Measurements from ENCODE around the gene ATP6V1G1.
"Not testable (repeated sequence)": the region's sequence is repeated elsewhere in the genome, so short reads cannot be mapped to it uniquely, and the experiment has no call there.

The ATP6V1G1 gene

DNA sequence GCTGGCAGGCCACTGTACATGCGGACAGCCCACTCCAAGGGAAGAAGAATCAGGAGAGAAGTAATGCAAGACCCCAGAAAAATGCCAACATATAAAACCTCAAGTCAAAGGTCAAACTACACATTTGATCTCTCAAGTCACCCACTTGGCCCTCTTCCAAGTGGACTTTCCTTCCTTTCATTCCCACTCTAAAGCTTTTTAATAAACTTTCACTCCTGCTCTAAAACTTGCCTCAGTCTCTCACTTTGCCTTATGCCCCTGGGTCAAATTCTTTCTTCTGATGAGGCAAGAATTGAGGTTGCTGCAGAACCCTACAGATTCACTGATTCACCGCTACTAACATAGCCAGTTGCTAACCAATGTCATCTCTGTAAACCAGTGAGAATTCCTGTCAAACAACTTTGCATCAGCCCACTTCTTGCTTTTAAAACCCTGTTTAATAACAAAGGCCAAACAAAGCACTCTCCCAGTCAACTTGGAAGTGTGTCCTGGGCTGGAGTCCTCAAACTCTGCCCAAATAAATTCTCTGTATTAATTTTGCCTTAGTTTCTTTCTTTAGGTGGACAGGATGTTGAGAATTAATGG is 6.9 kb upstream of the ATP6V1G1 start:
- no peak for DNase-seq

DNA sequence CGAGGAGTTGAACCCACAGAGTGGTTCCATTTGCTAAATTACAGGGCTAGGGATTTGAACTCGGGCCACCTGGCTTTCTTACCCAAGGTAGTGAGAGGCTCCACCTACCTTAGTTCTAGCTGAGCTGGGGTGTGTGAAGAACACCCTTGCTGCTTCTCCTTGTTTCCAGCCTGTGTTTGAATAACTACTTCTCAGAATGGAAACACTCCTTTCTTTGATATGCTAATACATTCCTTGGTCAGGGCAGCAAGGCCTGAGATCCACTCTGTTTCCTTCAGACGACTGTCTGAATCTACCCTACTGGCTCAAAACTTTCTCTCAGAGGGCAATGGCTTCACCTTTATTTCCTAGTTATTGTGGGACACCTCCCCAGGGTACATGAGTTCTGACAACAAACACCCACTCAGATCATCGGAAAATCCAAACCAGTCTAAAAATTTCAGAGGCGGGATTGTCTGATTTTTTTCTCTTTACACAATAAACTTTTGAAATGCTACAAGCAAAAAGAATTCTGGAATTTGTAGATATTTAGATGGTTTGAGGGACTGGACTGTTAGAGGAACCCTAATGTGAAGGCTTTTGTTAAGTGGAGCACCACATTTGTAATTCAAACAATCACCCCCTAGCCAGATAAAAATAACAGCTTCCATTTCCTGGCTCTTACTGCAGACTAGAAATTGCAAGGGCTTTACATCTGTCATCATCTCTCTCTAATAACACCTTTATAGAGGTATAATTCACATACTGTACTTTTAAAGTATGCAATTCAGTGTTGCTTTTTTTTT is 4.0 kb upstream of the ATP6V1G1 start:
- no peak for DNase-seq

DNA sequence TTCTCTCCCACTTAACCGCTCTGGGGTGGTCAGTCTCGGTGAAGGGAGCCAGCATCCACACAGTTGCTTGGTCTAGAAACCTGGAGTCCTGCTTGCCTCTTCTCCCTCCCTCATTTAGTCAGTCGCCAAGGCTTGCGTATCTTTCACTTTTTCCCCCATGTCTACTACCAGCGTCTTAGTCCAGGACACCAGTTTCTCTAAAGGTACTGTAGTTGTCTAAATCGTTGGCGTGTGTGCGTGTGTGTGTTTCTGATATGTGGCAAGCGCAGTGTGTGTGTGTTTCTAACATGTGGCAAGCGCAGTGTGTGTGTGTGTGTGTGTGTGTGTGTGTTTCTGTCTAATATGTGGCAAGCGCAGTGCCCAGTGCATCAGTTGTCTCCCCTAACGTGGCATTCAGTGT is 641 bp downstream of the ATP6V1G1 start:
- DNase-seq: no peak

DNA sequence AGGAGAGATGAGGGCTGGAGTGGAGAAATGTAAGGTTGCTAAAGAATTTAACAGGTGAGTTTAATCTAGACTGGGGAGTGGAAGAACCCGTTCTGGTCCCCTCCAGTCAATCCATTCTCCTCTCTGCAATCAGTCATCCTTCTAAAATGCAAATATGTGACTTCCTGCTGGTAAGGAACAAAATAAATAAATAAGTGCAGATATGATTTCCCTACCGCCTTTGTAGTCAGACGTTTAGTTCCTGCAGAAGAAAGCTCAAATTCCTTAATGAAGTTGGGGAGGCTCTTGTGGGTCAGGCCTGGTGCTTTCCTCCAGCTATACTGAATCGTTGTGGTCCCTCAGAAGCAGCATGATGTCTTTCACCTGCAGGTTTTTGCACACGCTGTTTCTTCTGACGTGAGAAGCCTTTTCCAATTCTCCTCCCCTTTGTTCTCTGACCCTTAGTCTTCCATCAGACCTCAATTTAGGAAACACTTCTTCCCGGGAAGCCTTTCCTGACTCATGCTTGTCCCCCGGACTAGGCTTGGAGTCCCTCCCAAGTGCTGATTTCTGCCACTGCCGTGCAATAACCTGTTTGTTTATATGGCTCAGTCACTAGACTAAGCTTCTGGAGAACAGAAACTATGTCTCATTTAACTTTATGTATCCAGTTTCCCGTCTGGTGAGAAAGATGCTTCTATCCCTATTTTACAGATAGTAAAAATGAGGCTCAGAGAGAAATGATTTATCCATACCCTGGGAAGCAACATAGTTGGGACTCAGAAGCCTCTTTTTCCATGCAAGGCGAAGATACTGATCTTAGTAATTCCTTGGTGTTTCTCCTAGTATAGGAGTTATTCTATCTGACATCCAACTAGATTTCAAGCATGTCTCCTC is 1.3 kb downstream of the ATP6V1G1 start:
- DNase-seq: no peak

DNA sequence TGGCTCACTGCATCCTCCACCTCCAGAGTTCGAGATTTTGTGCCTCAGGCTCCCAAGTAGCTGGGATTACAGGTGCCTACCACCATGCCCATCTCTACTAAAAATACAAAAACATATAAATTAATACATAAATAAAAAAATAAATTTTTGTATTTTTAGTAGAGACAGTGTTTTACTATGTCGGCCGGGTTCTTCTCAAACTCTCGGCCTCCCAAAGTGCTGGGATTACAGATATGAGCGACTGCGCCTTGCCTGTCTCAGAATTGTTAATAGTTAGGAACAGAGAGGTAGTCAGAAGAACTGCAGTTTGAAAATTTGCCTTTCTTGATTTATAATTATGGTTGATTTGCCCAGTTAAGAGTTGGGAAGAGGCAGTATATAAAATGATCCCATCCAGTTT is 2.8 kb downstream of the ATP6V1G1 start:
- DNase-seq: no peak

DNA sequence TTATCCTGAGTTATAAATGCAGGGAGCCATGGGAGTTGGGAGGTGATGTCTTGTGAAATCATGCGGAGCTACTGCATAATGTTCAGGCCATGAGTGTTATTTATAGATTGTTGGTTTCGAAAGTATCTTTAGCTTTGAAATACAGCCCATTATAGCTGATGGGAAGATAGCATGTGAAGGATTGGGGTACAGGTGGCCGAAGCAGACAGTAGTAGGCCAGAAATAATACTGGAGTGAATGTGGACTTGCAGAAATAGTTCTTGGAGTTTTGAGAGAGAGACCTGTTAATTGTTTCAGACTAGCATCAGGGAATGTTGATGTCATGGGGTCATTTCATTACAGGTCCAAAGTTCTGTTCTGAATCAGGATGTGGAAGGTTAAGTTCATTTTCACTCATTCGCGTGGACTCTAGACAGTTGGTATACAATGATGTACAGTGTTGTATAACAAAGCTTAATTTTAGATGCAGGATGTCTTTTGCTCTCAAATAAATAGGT is 3.8 kb downstream of the ATP6V1G1 start:
- DNase-seq: no peak

DNA sequence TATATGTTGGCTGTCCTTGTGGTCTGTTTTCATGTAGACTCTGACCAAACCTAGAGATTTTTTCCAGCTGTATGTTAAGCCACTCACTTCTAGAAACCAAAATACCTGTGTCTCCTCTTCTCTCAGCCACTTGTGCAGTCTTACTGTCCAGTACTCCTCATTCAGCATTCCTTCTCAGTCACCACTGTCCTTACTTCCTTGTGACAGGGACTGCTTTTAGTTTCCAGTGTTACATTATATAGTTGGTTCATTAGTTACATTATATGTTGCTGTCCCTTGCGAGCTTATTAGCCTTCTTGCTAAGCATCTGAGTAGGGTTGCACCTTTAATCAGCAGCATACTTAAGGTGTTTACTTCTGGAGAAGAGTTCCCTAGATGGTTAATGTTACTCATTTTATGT is 4.3 kb downstream of the ATP6V1G1 start:
- no peak for DNase-seq

DNA sequence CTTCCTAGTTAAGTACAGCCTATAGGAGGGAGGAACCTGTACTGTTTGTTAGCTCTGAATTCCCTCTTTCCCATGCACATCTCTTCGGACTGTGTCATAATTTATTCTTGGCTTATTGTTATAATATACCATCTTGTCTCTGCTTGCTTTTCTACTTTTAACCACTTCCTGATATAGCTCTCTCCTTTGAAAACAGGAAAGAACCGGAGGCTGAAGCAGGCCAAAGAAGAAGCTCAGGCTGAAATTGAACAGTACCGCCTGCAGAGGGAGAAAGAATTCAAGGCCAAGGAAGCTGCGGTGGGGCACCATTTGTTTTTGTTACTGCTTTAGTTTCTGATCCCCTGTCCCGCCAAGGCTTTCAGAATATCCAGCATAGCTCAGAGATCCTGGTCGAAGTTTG is 4.8 kb downstream of the ATP6V1G1 start:
- DNase-seq: peak; percentile 34

DNA sequence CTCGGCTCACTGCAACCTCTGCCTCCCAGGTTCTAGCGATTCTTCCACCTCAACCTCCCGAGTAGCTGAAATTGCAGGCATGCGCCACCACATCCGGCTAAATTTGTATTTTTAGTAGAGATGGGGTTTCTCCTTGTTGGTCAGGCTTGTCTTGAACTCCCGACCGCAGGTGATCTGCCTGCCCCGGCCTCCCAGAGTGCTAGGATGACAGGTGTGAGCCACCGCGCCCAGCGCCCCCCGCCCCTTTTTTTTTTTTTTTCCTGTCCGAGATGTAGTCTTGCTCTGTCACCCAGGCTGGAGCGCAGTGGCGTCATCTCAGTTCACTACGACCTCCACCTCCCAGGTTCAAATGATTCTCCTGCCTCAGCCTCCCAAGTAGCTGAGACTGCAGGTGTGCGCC is 6.6 kb downstream of the ATP6V1G1 start:
- DNase-seq: no peak

DNA sequence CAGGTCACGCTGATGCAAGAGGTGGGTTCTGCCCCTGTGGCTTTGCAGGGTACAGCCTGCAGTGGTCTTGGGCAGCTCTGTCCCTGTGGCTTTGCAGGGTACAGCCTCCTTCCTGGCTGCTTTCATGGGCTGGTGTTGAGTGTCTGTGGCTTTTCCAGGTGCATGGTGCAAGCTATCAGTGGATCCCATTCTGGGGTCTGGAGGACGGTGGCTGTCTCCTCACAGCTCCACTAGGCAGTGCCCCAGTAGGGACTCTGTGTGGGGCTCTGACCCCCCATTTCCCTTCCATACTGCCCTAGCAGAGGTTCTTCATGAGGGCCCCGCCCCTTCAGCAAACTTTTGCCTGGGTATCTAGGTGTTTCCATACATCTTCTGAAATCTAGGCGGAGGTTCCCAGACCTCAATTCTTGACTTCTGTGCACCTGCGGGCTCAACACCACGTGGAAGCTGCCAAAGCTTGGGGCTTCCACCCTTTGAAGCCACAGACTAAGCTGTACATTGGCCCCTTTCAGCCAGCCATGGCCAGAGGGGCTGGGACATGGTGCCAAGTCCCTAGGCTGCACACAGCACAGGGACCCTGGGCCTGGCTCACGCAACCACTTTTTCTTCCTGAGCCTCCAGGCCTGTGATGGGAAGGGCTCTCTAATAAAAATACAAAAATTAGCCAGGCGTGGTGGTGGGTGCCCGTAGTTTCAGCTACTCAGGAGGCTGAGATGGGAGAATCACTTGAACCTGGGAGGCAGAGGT is 13.1 kb downstream of the ATP6V1G1 start:
- DNase-seq: not testable (repeated sequence)

DNA sequence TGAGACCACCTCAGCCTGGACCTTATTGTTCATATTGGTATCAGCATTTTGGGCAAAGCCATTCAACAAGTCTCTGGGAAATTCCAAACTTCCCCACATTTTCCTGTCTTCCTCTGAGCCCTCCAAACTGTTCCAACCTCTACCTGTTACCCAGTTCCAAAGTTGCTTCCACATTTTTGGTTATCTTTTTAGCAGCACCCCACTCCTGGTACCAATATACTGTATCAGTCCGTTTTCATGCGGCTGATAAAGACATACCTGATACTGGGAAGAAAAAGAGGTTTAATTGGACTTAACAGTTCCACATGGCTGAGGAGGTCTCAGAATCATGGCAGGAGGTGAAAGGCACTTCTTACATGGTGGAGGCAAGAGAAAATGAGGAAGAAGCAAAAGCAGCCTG is 14.2 kb downstream of the ATP6V1G1 start:
- not testable (repeated sequence) for DNase-seq

DNA sequence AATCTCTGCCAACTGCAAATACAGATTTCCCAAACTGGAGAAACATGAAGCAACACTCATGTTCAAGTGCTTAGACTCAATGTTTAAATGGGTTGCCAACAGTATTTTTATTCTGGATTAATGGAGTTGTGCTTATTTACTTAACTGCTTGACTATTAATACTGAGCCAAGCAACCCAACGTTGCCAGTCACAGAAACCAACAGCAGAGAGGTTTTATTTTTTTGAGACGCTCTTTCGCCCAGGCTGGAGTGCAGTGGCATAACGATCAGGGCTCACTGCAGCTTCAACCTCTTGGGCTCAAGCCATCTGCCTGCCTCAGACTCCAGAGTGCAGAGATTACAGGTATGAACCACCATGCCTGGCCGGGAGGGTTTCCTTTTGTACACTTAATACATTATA is 15.1 kb downstream of the ATP6V1G1 start:
- DNase-seq: no peak

DNA sequence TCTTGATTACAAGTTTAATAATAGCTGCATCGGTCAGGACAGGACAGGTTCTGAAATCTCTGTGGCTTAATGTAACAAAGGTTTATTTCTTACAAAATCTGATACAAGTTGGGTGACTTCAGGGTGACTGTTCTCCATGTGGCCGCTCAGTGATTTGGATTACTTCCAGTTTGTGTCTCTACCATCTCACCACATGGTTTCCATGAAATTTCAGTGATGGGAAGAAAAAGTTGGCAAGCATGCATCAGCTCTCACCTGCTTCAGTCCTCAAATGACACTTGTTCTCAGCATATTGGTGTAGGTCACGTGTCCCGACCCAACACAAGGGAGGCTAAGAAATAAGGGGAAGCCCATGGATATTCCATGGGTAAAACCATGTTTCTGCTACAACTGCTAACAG is 15.7 kb downstream of the ATP6V1G1 start:
- no peak for DNase-seq

DNA sequence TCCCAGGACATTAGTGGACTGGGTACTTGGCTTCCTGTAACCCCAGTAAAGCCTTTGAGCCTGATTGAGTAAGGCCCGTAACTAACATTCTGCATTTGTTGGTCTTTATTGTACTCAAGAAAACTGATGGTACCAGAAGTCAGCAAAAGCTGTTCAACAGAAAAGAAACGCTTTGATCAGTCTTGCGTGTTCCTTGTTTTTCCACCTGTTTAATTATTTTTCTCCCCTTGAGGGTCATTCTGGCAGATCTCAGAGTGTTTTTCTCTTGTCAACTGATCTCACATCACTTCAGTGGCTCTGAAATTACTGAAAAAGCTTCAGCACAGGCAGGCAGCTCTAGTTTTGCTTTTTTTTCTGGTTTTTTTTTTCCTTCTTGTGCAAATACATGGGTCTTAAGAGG is 17.4 kb downstream of the ATP6V1G1 start:
- DNase-seq: no peak

DNA sequence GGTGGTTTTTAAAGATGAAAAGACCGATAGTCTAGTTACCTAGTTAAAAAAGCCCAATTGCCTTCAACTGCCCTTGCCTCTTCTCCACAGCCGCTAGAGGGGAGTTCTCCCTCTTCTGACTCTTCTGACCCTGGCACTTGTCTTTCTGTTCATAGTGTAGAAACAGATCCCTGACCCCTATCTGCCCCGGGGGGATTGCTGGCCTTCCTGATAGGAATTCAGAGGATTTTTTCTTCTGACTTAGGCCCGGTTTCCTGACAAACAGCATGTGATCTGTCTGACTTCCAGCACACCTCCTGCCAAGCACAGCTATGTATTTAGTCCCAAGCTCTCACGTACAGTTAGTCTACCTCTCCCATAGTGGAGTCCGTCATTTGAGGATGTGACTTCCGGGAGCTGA is 18.5 kb downstream of the ATP6V1G1 start:
- DNase-seq: no peak

DNA sequence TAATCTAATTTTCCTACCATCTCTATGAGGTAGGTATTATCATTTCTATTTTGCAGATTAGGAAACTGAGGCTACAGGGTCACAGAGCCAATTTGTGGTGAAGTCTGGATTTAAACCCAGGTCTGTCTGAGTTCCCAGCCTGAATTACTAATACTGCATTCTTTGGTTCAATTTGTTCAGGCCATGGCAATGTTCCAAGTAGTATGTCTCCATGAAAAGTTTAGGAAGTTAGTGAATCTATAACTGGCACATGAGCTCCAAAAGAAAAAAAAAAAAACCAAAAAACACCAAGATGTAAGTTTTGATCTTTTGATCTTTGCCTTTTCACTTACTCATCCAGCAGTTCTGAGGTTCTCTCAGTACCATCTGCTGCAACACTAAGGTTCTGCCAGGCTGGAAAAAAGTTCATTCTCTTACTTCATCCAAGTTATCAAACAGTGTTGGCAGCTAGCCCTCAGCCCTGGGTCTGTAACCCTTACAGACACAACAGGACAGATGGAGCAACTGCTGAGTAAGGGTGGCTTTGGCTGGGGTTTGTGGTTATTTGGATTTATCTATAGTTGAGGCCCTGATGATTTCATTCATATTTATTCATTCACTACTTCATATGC is 19.1 kb downstream of the ATP6V1G1 start:
- no peak for DNase-seq

DNA sequence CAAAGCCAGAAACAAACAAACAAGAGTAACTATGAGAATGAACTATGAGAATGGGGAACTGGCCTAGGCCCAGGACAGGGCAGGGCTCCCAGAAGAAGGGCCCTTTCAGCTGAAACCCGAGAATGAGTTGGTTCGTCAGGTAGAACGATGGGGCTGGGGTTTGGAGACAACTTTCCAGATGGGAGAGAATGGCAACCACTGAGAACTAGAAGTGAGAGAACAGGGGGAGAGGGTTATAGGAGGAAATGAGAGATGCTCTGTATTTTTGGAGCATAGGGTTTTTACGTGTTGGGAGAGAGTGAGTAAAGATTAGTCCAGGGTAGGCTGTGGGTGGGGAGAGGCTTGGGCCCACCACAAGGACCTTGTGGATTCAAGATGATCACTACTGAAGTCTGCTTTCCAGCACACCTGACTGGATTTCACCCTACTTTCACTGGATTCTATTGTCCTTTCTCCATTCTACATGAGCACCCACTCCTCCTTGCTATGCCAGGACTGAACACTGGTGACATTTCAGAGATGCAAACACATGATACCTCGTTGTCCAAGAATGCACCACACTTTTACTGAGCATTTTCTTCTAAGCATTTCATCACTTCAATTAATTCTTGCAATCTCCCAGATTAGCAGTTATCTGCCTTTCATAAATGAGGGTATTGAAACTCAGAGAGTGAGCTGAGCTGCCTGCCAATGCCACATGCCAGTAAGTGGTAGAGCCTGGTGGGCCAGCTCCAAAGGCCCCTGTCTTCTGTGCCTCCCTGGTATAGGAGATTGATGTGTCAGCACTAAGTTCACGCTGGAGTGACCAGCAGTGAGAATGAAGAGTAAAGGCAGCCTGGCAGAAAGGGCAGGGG is 20.3 kb downstream of the ATP6V1G1 start:
- DNase-seq: no peak

DNA sequence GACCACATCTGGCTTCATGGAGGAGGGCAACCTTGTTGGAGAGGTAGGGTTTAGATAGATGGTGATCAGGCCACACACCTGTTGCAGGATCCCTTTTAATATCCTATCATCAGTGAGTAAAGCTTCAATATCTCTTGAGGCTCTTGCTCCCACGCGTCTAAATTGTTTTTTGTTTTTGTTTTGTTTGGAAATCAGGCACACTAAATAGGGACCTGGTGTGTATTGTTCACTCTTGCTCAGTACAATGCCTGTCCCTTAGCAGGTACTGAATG is 20.9 kb downstream of the ATP6V1G1 start:
- DNase-seq: no peak

DNA sequence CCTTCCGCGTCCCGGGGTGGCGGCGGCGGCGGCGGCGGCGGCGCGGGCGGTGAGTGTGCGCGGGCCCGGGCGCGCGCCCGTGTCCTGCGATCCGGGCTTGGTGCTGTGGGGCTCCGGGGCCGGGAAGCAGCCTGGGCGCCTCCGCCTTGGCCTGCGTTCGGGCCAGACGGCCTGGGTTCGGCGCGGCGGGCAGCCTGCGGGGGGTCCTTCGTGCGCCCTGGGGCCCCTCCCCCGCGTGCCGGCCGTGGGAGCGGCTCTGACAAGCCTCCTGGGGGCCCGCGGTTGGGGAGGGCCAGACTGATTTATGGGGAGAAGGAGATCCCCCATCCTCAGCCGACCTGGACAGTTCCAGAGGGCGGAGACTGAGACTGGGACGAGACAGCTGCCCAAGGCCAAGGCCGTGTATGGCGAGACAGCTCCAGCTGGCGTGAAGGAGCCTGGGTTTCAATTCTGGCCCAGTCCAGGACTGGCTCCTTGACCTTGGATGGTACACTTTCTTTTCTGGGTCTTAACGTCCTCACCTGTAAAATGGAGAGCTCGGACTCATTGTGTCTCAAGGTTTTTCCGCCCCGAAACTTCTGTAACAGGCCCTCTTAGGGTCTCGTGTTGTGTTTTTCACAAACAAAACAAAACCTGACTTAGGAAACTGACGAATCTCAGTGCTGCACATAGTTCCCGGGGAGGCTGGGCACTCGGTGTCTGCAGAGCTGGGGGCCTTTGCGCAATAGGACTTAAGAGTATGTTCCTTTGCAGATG is 24.1 kb downstream of the ATP6V1G1 start:
- DNase-seq: no peak

DNA sequence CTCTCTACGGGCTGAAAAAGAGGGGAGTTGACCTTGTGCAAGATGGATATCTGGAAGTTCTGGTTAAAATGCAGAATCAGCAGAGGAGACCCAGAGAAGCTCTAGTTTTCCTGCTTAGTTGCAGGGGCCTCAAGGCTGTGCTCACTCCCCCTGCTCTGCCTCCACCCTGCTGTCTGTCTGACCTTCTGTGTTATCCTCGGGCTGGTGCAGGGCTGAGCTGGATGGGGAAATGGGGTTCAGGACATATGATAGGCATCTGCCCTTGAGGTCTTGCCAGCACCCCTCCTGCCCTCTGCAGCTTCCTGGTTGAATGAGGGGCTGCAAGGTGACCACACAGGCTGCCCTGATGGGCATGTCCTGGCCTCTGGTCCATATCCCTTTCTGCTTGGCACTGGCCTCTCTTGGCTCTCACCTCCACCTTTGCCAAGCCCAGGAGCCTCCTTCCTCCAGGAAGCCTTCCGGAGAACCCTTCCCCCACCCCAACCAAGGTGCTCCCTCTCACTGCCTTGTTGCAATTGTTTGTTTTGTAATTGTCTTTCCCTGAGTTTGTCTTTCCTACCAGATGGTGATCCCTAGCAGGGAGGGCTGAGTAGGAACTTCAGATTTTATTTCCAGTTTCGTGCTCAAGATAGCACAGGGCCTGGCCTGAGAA is 24.8 kb downstream of the ATP6V1G1 start:
- no peak for DNase-seq

DNA sequence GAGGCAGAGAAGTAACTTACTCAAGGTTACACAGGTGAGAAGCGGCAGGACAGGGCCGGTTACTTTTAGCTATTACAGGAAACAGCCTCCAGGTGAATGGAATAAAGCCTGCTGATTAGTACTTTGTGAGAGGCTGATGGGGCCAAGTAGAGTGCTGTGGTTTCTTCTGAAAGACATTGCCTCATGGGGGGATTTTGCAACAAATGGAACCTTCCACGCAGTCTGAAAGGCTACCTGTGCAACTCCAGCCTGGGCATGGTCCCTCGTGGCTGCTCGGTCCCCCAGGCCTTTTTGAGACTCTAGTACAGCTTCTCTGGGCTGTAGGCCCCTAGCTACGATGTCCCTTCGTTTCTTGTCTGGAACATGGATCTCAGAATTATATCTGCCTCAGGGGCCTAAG is 25.5 kb downstream of the ATP6V1G1 start:
- DNase-seq: no peak

Data from activated CD4-positive, alpha-beta T cell treated with anti-CD3 and anti-CD28 coated beads for 1 hour (primary cell).